DMS79 (cell line): ENCODE measurements around the gene LBR.

Experiments used
- DNase-seq: peaks from one replicate; lab custom pipeline; 2025; lab: John Stamatoyannopoulos, UW

Gene LBR

GRCh38 chr1:225373155-225373554 is 54.7 kb downstream of the LBR start:
- no peak for DNase-seq

GRCh38 chr1:225371366-225372010 is 56.4 kb downstream of the LBR start:
- no peak for DNase-seq

- DNase-seq = no peak
Observed at GRCh38 chr1:225368036-225368552, 59.7 kb downstream of the LBR start.

GRCh38 chr1:225366552-225366951 is 61.3 kb downstream of the LBR start:
- DNase-seq = no peak

GRCh38 chr1:225366018-225366417 is 61.8 kb downstream of the LBR start:
- DNase-seq = no peak

- DNase-seq = no peak
Observed at GRCh38 chr1:225364439-225364838, 63.4 kb downstream of the LBR start.

- DNase-seq = no peak
Observed at GRCh38 chr1:225362805-225363204, 65.0 kb downstream of the LBR start.

- DNase-seq = no peak
Observed at GRCh38 chr1:225361176-225361575, 66.7 kb downstream of the LBR start.

- no peak for DNase-seq
Observed at GRCh38 chr1:225360119-225360518, 67.7 kb downstream of the LBR start.

GRCh38 chr1:225355863-225356262 is 72.0 kb downstream of the LBR start:
- DNase-seq = no peak

GRCh38 chr1:225354906-225355305 is 72.9 kb downstream of the LBR start:
- DNase-seq = no peak
